ENCODE measurements around the gene NRXN3.

GRCh38 chr14:78282437-78282836, 112.3 kb downstream of the NRXN3 start:
- no peak for TF ChIP-seq CTCF (conservative IDR thresholded peaks at IDR 0.05; ENCODE audit: low read depth, low read length)
- no peak for TF ChIP-seq EZH2 (IDR thresholded peaks at IDR 0.05; ENCODE audit: low read length, unreplicated experiment)
- TF ChIP-seq EZH2phosphoT487 (IDR thresholded peaks at IDR 0.05; ENCODE audit: borderline replicate concordance, low read length): no peak
